Spleen (tissue), 11 donors: ENCODE results near the gene PSMF1. TPM values are rescaled to one million over a fixed set of nuclear protein-coding genes. Genes with fewer than 3 reads are reported as not detected.
A peak's percentile ranks its signal among the peaks of the same experiment; 100 is the strongest.

ENCODE experiments used
- DNase-seq: peaks from one replicate; pipeline ENCODE4 v3.0.0-alpha.2; 2020
- H3K27ac ChIP-seq, 8 donors: fragments of 200-600 bp; sonication (generic) in 7 of 8; 1 replicate in 4 of 8; 2 replicates in 4 of 8; pipeline versions ENCODE4 v1.5.0 to v1.8.0; 2016 to 2021; ENCODE audit warnings: inconsistent platforms in 4 of 8, mild to moderate bottlenecking in 4 of 8, moderate library complexity in 1 of 8
- H3K27me3 ChIP-seq, 7 donors: fragments of 200-600 bp; sonication (generic) in 6 of 7; replicated peaks in 1 of 7; 1 replicate in 4 of 7; 2 replicates in 3 of 7; pipeline versions ENCODE4 v1.5.0 to v1.8.0; 2016 to 2021; ENCODE audit warnings: inconsistent platforms in 3 of 7, mild to moderate bottlenecking in 1 of 7
- H3K36me3 ChIP-seq, 6 donors: fragments of 200-600 bp; sonication (generic) in 5 of 6; 1 replicate in 4 of 6; 2 replicates in 2 of 6; pipeline versions ENCODE4 v1.5.0 to v1.8.0; 2016 to 2021; ENCODE audit warnings: inconsistent platforms in 2 of 6
- H3K4me1 ChIP-seq, 6 donors: fragments of 200-600 bp; sonication (generic) in 5 of 6; 1 replicate in 3 of 6; 2 replicates in 3 of 6; pipeline versions ENCODE4 v1.5.0 to v1.8.0; 2016 to 2021; ENCODE audit warnings: inconsistent platforms in 3 of 6
- H3K4me3 ChIP-seq, 8 donors: fragments of 200-600 bp; sonication (generic) in 7 of 8; 1 replicate in 4 of 8; 2 replicates in 4 of 8; pipeline versions ENCODE4 v1.5.0 to v1.8.0; 2016 to 2021; ENCODE audit warnings: inconsistent platforms in 4 of 8, mild to moderate bottlenecking in 4 of 8, moderate library complexity in 2 of 8
- H3K9me3 ChIP-seq, 8 donors: fragments of 200-600 bp; sonication (generic) in 7 of 8; 1 replicate in 4 of 8; 2 replicates in 4 of 8; pipeline versions ENCODE4 v1.5.0 to v1.8.0; 2016 to 2021; ENCODE audit warnings: inconsistent platforms in 4 of 8
- CTCF ChIP-seq, 11 experiments: fragments of 200-600 bp in 7 of 11; fragments of 450-650 bp in 4 of 11; sonication (generic) in 4 of 11; IDR thresholded peaks in 8 of 11; conservative IDR thresholded peaks in 3 of 11; 1 replicate in 7 of 11; 2 replicates in 4 of 11; pipeline versions ENCODE4 v1.4.0 to v1.8.0; 2016 to 2021; ENCODE audit warnings: antibody characterized with exemption in 11 of 11, inconsistent platforms in 4 of 11, mild to moderate bottlenecking in 1 of 11
- POLR2A ChIP-seq, 3 donors: fragments of 450-650 bp; IDR thresholded peaks; one replicate each; pipeline ENCODE4 v1.5.1; 2017; ENCODE audit warnings: antibody characterized with exemption in 3 of 3, mild to moderate bottlenecking in 1 of 3
- POLR2AphosphoS5 ChIP-seq, 3 donors: sonication (generic); formaldehyde crosslinking; IDR thresholded peaks; one replicate each; pipeline ENCODE4 v1.5.1; 2017; ENCODE audit warnings: antibody characterized with exemption in 3 of 3
- WGBS, 5 donors: extraction: QIAGEN DNeasy Blood & Tissue Kit in 3 of 5; methylation state at CpG; one replicate each; pipeline versions ENCODE4 v1.1.5 to v1.1.7; 2013 to 2018; 5-methylcytosine and 5-hydroxymethylcytosine counted together
- intact Hi-C: fragments of 100-400 bp; cut with DNase I; formaldehyde crosslinking; loops from one replicate; pipeline ENCODE4 v1.15.0; 2023; ENCODE audit warnings: low total_unique reads
- polyA plus RNA-seq, 3 donors: library from polyadenylated mRNA; stranded (reverse); fragments of 200-250 nt; gene quantifications; one replicate each; pipeline ENCODE4 v1.2.1, GENCODE V29; 2013
- total RNA-seq, 7 donors: library from RNA; depleted of rRNA in 3 of 7; stranded (reverse); fragments of >200 nt in 3 of 7; fragmentation: NEBNext Ultra II Directional in 4 of 7; extraction: Animal tissue kit (Norgen Biotek cat#: 25700) in 4 of 7; gene quantifications; one replicate each; pipeline versions ENCODE4 v1.1.0 to v1.2.1, GENCODE V29; 2016 to 2021
- donor health status: healthy with polysubstance abuse.
- donor health status: DM: no; HTN: no; CAD: no; lungs with moderate emphysema.
- donor health status: DM: no; HTN: no; CAD: no.
- donor health status: Bipolar disorder and iron deficiency.
- donor health status: healthy.
- donor health status: DM: no; HTN: no; CAD: no.
- donor health status: DM: yes; HTN: yes; CAD: no.

Gene PSMF1
- total and polyA plus RNA-seq, 10 donors = 25.7 to 169 (median 112) TPM

GRCh38 chr20:1177680-1178079, 59.3 kb downstream of the PSMF1 start:
- intact Hi-C loops = no loop called here
- DNase-seq = no peak
- TF ChIP-seq POLR2A (IDR thresholded peaks at IDR 0.05) (no peak), POLR2AphosphoS5 (IDR thresholded peaks at IDR 0.05) (no peak), CTCF (IDR thresholded peaks at IDR 0.05 in 8 of 11, conservative IDR thresholded peaks at IDR 0.05 in 3 of 11) (no peak)
- Histone ChIP-seq H3K4me1 (no peaks in the 10 kb centered on the region), H3K4me3 (no peak overlapping the region), H3K9me3 (no peaks in the 10 kb centered on the region), H3K27ac (no peak overlapping the region), H3K36me3 (peaks cover 0 to 72% (median 12%) of the 10 kb centered on the region in 6 donors), H3K27me3 (peaks cover 0 to 1% (median 0%) of the 10 kb centered on the region in 7 donors)
- WGBS, 5 donors = 91 to 96% (median 95%) methylated on average over 5 of the region's 5 CpGs

GRCh38 chr20:1178103-1178502, 59.7 kb downstream of the PSMF1 start:
- Histone ChIP-seq H3K9me3 (no peaks in the 10 kb centered on the region), H3K27ac (no peak overlapping the region), H3K36me3 (peaks cover 0 to 67% (median 10%) of the 10 kb centered on the region in 6 donors), H3K4me1 (no peaks in the 10 kb centered on the region), H3K27me3 (peaks cover 0 to 5% (median 0%) of the 10 kb centered on the region in 7 donors), H3K4me3 (no peak overlapping the region)
- intact Hi-C loops = no loop called here
- TF ChIP-seq POLR2AphosphoS5 (IDR thresholded peaks at IDR 0.05) = no peak
- no peak for TF ChIP-seq POLR2A (IDR thresholded peaks at IDR 0.05)
- no peak for TF ChIP-seq CTCF (IDR thresholded peaks at IDR 0.05 in 8 of 11, conservative IDR thresholded peaks at IDR 0.05 in 3 of 11)
- 82 to 93% (median 86%) methylated on average over 3 of the region's 3 CpGs for WGBS, 5 donors
- DNase-seq = no peak

GRCh38 chr20:1178623-1179022, 60.2 kb downstream of the PSMF1 start:
- WGBS, 5 donors = 92 to 97% (median 94%) methylated on average over 3 of the region's 3 CpGs
- Histone ChIP-seq H3K27ac (no peak overlapping the region), H3K4me3 (no peak overlapping the region), H3K27me3 (peaks cover 0 to 9% (median 0%) of the 10 kb centered on the region in 7 donors), H3K4me1 (no peaks in the 10 kb centered on the region), H3K36me3 (peaks cover 0 to 62% (median 8%) of the 10 kb centered on the region in 6 donors), H3K9me3 (no peaks in the 10 kb centered on the region)
- no peak for DNase-seq
- intact Hi-C loops = no loop called here
- TF ChIP-seq POLR2A (IDR thresholded peaks at IDR 0.05) = no peak
- TF ChIP-seq CTCF (IDR thresholded peaks at IDR 0.05 in 8 of 11, conservative IDR thresholded peaks at IDR 0.05 in 3 of 11) = no peak
- no peak for TF ChIP-seq POLR2AphosphoS5 (IDR thresholded peaks at IDR 0.05)

DNA sequence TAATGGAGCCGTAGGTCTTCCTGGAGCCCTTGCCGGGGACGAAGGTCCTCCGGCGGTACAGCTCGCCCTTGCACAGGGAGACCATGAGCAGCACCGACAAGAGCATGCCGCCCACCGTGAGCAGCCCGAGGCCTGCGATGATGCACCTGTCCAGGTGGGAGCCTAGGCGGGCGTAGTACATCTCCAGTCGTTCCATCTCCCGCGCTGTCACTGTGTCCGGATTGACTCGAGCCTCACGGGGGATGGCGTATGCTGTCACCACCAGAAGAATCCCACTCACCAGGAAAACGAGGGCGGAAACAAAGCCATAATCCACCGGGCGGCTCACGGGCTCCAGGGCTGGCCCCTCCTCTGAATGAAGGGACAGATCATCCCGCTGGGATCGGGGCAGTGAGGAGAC, 62.5 kb downstream of the PSMF1 start:
- no peak overlapping the region for H3K4me3 ChIP-seq
- H3K27ac ChIP-seq = no peak overlapping the region
- 91 to 97% (median 95%) methylated on average over 24 to 27 of the region's 27 CpGs for WGBS, 5 donors
- H3K36me3 ChIP-seq = peaks cover 0 to 39% (median 4%) of the 10 kb centered on the region in 6 donors
- H3K4me1 ChIP-seq = peaks cover 0 to 18% (median 15%) of the 10 kb centered on the region in 6 donors
- H3K27me3 ChIP-seq = peaks cover 0 to 32% (median 15%) of the 10 kb centered on the region in 7 donors
- no peak for DNase-seq
- intact Hi-C loops = no loop called here
- no peaks in the 10 kb centered on the region for H3K9me3 ChIP-seq
- TF ChIP-seq POLR2AphosphoS5 (IDR thresholded peaks at IDR 0.05) = peak in 1 of 3 donors; percentile 56
- TF ChIP-seq POLR2A (IDR thresholded peaks at IDR 0.05) = no peak
- TF ChIP-seq CTCF (IDR thresholded peaks at IDR 0.05 in 8 of 11, conservative IDR thresholded peaks at IDR 0.05 in 3 of 11) = no peak
